GM21526 (cell line): ENCODE results near the gene PSTPIP2.
"Not testable (repeated sequence)": the region's sequence is repeated elsewhere in the genome, so short reads cannot be mapped to it uniquely, and the experiment has no call there.

Source experiments
- ATAC-seq: cut with Tn5 transposase; IDR thresholded peaks from one replicate; pipeline ENCODE4 v1.9.1; 2021; ENCODE audit warnings: moderate library complexity; ENCODE audit not compliant: unreplicated experiment, low FRiP score

Gene PSTPIP2

GRCh38 chr18:46070815-46071652, 1.0 kb downstream of the PSTPIP2 start:
- ATAC-seq, result no peak

- ATAC-seq, result no peak
Measured at GRCh38 chr18:46070232-46070631, 1.8 kb downstream of the PSTPIP2 start.

GRCh38 chr18:46069524-46069923, 2.5 kb downstream of the PSTPIP2 start:
- ATAC-seq, result no peak

DNA sequence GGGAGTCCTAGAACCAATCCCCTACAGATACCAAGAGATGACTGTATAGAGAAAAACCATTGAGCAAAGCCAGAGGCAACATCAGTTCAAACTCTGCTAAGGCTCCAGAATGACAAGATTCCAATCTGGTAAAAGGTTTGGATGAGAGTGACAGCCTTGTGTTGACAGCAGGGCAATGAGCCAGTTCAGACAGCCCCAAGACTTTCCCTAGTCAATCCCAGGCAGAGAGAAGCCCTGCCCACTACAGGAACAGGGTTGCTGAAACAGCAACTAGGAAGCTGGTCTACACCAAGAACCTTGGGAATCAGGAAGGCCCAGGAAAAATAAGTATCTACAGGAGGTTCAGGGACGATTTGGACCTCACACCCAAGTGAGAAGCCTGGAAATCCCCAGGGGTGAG, 3.3 kb downstream of the PSTPIP2 start:
- ATAC-seq, result no peak

DNA sequence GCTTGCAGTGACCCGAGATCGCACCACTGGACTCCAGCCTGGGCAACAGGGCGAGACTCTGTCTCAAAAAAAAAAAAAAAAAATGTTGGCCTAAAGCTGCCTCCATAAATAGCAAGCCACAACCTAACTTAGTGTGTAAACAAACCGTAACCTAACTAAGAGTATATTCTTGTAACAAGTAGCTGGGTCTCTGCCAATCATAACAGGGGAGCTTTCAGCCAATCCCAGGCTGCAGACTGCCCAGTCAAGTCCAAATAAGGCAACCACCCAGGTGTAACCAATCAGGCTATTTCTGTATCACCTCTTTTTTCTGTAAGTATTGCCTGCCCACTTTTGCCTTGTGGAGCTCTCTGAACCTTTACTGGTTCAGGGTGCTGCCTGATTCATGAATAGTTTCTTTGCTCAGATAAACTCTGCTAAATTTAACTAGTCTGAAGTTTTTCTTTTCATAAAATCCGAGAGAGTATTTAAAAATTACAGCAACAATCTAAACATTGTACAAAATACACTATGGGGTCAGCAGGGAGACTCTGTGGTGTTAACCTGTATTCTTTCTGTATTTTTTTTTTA, 4.5 kb downstream of the PSTPIP2 start:
- no peak for ATAC-seq

- ATAC-seq, result no peak
Measured at GRCh38 chr18:46062781-46063180, 9.3 kb downstream of the PSTPIP2 start.

DNA sequence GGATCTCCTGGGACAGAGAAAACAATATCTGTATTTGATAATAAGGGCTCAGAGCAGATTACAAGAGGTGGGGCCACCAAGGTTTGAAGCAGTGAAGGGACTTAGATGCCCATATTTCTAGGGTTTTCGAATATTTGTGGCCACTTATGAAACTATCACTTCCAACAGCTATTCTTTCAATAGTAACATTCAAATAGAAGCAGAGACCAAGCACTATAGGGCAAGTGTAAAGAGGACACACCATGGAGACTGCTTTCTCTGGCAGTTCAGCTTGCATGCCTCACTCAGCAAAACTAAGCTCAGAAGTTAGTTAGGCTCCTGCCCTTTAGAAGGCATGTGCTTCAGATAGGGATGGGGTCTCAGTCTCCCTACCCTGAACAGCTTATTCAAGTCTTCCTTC, 10.3 kb downstream of the PSTPIP2 start:
- no peak for ATAC-seq

DNA sequence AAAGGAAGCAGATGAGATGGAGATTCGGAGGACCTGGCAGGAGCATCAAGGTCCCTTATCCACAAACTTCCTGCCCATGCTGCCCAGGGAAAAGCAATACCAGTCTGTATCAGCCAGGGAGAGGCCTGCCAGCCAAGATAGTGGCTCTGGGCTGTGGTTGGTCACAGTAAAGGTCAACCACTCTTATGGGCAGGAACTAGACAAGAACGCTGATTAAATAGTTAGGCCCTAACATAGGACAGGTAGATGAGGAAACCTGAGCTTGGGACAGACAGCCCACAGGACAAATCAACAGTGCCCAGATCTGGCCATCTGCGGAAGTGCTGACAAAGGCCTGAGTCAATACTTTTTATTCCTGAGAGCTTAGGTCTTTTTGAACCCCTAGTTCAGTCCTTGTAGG, 10.7 kb downstream of the PSTPIP2 start:
- no peak for ATAC-seq

DNA sequence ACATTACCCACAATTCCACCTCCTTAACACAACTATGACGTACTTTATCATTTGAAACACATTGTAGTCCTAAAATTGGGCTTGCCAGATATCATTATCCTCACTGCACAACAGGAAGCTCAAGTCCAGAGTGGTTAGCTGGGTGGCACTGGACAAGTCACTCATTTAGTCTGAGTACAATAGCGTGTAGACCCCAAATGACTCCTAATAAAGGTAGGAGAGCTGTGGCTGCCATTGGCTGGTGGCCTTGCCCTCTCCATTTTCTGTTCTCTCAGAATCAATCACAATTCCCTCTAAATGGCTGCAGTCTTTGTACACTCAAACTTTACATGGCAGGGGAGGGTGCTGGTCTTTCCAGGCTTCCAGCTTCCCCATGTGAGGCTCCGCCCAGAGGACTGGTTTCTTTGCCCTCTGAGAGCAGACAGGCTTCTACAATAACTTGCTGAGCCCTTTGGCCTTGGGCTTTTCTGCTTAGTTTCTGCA, 11.7 kb downstream of the PSTPIP2 start:
- ATAC-seq, result no peak

DNA sequence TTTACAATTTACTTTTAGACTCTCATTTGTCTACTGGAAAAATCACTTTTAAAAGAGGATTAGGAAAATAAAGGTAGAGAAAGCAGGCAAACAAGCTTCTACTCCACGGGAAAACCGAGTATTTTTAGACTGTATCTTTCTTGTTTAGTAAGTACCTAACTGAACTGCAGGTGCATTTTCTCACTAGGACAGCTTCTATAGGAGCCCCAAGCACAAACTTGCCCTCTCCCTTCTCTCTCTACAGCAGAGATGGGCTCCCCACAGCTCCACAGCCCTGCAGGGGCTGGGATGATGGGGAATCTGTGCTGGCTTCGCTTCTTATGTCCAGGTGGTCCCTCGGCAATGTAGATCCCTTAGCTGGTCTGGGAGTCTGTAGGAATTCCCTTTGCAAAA, 16.2 kb downstream of the PSTPIP2 start:
- ATAC-seq, result no peak

GRCh38 chr18:46054956-46055837, 16.9 kb downstream of the PSTPIP2 start:
- no peak for ATAC-seq

DNA sequence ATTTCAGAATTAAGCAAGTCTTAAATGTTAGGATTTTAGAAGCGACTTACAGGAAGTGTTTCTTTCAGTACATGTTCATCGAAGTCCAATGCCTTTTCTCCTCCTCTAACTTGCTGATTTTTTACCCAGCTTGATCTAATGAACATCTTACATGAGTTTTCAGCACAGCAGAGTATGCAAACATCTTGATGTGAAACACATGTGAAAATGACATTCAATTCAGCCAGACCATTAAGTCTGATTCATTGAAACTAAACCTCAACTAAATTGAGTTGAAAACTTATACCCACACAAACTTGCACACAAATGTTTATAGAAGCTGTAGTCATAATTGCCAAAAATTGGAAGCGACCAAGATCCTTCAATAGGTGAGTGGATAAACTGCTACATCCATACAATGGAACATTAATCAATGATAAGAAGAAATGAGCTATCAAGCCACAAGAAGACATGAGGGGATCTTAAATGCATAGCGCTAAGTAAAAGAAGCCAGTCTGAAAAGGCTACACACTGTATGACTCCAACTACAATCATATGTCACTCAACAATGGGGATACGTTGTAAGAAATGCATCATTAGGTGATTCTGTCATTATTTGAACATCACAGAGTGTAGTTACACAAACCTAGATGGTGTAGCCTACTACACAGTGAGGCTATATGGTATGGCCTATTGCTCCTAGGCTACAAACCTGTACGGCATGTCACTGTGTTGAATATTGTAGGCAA, 18.5 kb downstream of the PSTPIP2 start:
- ATAC-seq, result no peak

- ATAC-seq, result no peak
Measured at GRCh38 chr18:46051731-46052461, 20.2 kb downstream of the PSTPIP2 start.

DNA sequence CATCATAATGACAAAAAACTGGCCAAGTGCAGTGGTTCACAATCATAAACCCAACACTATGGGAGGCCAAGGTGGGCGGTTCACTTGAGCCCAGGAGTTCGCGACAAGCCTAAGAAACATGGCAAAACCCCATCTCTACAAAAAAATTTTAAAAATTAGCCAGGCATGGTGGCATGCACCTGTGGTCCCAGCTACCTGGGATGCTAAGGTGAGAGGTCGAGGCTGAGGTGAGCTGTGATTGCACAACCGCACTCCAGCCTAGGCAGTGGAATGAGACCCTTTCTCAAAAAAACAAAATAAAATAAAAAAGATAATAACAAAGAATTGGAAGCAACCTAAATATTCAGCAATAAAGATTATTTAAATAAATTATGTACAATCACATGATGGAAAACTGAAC, 21.8 kb downstream of the PSTPIP2 start:
- no peak for ATAC-seq

- ATAC-seq, result no peak
Measured at GRCh38 chr18:46048641-46049040, 23.4 kb downstream of the PSTPIP2 start.

DNA sequence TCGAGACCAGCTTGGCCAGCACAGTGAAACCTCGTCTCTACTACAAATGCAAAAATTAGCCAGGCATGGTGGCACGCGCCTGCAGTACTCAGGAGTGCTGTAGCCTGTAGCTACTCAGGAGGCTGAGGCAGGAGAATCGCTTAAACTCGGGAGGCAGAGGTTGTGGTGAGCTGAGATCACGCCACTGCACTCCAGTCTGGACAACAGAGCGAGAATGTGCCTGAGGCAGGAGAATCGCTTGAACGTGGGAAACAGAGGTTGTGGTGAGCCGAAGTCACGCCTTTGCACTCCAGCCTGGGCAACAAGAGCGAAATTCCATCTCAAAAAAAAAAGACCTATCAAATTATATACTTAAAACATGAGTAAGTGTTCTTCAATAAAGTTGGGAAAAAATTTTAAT, 24.7 kb downstream of the PSTPIP2 start:
- not testable (repeated sequence) for ATAC-seq

DNA sequence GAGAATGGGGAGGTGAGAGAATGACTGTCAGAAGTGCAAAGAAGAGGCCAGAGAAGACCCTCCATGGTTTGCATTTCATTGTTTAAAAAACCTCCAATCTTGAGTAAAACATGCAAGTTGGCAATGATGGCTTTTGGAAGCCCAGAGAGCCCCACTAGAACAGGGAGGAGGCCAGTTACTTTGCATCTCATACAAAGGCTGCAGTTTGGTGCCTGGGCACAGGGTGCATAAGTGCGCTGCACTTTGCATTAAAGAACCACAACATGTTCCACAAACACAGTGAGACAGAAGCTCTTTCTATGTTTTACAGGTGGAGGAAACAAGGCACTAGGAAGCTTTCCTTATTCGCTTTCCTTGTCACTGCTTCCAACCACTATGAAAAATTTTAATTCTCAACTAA, 25.4 kb downstream of the PSTPIP2 start:
- no peak for ATAC-seq

DNA sequence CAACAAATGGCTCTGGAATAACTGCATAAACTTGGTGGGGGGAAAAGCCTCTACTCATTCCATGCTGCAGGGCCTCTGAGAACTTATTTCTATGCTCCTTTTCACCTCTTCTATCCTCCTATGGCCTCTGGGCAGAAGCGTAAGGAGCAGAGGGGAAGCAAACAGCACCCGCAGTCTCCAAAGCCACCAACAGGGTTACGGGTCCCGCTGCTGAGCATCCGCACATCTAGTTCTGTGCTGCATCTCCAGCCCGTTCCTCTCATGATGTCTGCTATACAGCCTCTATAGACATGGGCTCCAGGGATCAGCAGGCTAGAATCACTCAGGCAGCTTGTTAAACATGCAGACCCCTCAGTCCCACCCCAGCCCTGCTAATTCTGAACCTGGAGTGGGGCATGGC, 25.9 kb downstream of the PSTPIP2 start:
- ATAC-seq, result no peak

GRCh38 chr18:46042571-46043123, 29.4 kb downstream of the PSTPIP2 start:
- ATAC-seq, result no peak

DNA sequence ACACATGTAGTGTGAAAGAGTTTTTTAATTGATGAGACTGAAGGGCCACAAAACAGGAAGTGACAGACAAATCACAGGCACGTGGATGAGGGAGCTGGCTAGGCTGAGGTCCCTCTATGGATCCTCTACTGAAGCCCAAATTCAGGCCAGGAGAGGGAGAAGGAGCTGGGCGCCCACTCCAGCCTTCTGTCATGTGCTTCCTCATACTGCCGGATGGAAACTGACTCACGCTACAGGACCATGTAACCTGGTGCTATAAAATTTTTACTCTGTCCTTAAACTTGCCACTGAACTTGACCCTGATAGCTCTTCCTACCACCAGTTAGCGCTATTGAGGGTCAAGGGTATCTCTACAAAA, 31.3 kb downstream of the PSTPIP2 start:
- ATAC-seq, result no peak
